ENCODE results near the gene SSU72. TPM values are rescaled to one million over a fixed set of nuclear protein-coding genes. Genes with fewer than 3 reads are reported as not detected.
A peak's percentile ranks its signal among the peaks of the same experiment; 100 is the strongest.
"Not testable (repeated sequence)": the region's sequence is repeated elsewhere in the genome, so short reads cannot be mapped to it uniquely, and the experiment has no call there.

The SSU72 gene
- total RNA-seq, 1 experiment from 2014 or later: 193 TPM

- BruUV-seq (replicated peaks); H3K27ac ChIP-seq (ENCODE audit: low read depth, low read length, poor library complexity, severe bottlenecking); H3K36me3 ChIP-seq (ENCODE audit: insufficient read depth, low read length, poor library complexity, severe bottlenecking); CTCF ChIA-PET; H3K9me3 ChIP-seq (ENCODE audit: low read depth, low read length, poor library complexity, severe bottlenecking); H3K4me1 ChIP-seq (ENCODE audit: insufficient read depth, low read length, poor library complexity, severe bottlenecking); H3K27me3 ChIP-seq (replicated peaks; ENCODE audit: insufficient read depth, low read depth, low read length, poor library complexity); H3K4me3 ChIP-seq (ENCODE audit: low read depth, low read length, poor library complexity, severe bottlenecking); POLR2A ChIA-PET (ENCODE audit: low non-redundant PET); intact Hi-C loops (cut with micrococcal nuclease; ENCODE audit: unreplicated experiment): not testable (repeated sequence)
- DNase-seq (ENCODE audit: low spot score): peak; percentile 78
- TF ChIP-seq CTCF (conservative IDR thresholded peaks at IDR 0.05; ENCODE audit: low read depth, low read length): peak; percentile 70
Observed at GRCh38 chr1:1504777-1505365, 69.8 kb downstream of the SSU72 start.

GRCh38 chr1:1495461-1495975 is 79.1 kb downstream of the SSU72 start:
- H3K4me1 ChIP-seq (ENCODE audit: insufficient read depth, low read length, poor library complexity, severe bottlenecking); DNase-seq (ENCODE audit: low spot score); intact Hi-C loops (cut with micrococcal nuclease; ENCODE audit: unreplicated experiment); H3K9me3 ChIP-seq (ENCODE audit: low read depth, low read length, poor library complexity, severe bottlenecking); H3K27ac ChIP-seq (ENCODE audit: low read depth, low read length, poor library complexity, severe bottlenecking); H3K27me3 ChIP-seq (replicated peaks; ENCODE audit: insufficient read depth, low read depth, low read length, poor library complexity); H3K4me3 ChIP-seq (ENCODE audit: low read depth, low read length, poor library complexity, severe bottlenecking); CTCF ChIA-PET; POLR2A ChIA-PET (ENCODE audit: low non-redundant PET); BruUV-seq (replicated peaks): not testable (repeated sequence)
- peaks cover 31% of the 10 kb centered on the region for H3K36me3 ChIP-seq (ENCODE audit: insufficient read depth, low read length, poor library complexity, severe bottlenecking)

- CTCF ChIA-PET; POLR2A ChIA-PET (ENCODE audit: low non-redundant PET); intact Hi-C loops (cut with micrococcal nuclease; ENCODE audit: unreplicated experiment); BruUV-seq (replicated peaks); DNase-seq (ENCODE audit: low spot score); H3K9me3 ChIP-seq (ENCODE audit: low read depth, low read length, poor library complexity, severe bottlenecking); H3K27me3 ChIP-seq (replicated peaks; ENCODE audit: insufficient read depth, low read depth, low read length, poor library complexity); H3K4me1 ChIP-seq (ENCODE audit: insufficient read depth, low read length, poor library complexity, severe bottlenecking); H3K4me3 ChIP-seq (ENCODE audit: low read depth, low read length, poor library complexity, severe bottlenecking); H3K27ac ChIP-seq (ENCODE audit: low read depth, low read length, poor library complexity, severe bottlenecking): not testable (repeated sequence)
- H3K36me3 ChIP-seq (ENCODE audit: insufficient read depth, low read length, poor library complexity, severe bottlenecking): peaks cover 42% of the 10 kb centered on the region
Observed at GRCh38 chr1:1494311-1494710, 80.4 kb downstream of the SSU72 start.

Other genes starting within 250 kb of the SSU72 start
- 0.21 and 0.39 TPM in 2 replicates for gene TAS1R3, start 243.6 kb downstream of the SSU72 start, total RNA-seq (2021)
- gene DVL1, start 225.4 kb downstream of the SSU72 start, total RNA-seq (2021): 48.0 and 58.1 TPM in 2 replicates
- 0.55 and 0.73 TPM in 2 replicates for gene MXRA8, start 216.3 kb downstream of the SSU72 start, total RNA-seq (2021)
- 172 and 176 TPM in 2 replicates for gene AURKAIP1, start 199.7 kb downstream of the SSU72 start, total RNA-seq (2021)
- gene CCNL2, start 175.5 kb downstream of the SSU72 start, total RNA-seq (2021): 206 and 213 TPM in 2 replicates
- 137 and 151 TPM in 2 replicates for gene MRPL20, start 167.6 kb downstream of the SSU72 start, total RNA-seq (2021)
- gene ANKRD65, start 153.6 kb downstream of the SSU72 start, total RNA-seq (2021): not detected in 2 replicates
- 0.92 and 2.7 TPM in 2 replicates for gene VWA1, start 139.2 kb downstream of the SSU72 start, total RNA-seq (2021)
- gene ATAD3C, start 125.2 kb downstream of the SSU72 start, total RNA-seq (2021): 0.22 and 0.39 TPM in 2 replicates
- 46.1 and 68.9 TPM in 2 replicates for gene ATAD3B, start 103.1 kb downstream of the SSU72 start, total RNA-seq (2021)
- 83.1 and 92.7 TPM in 2 replicates for gene ATAD3A, start 62.7 kb downstream of the SSU72 start, total RNA-seq (2021)
- gene TMEM240, start 34.2 kb downstream of the SSU72 start, total RNA-seq (2021): 6.8 and 9.1 TPM in 2 replicates
- gene FNDC10, start 25.3 kb upstream of the SSU72 start, total RNA-seq (2021): 1.7 and 2.5 TPM in 2 replicates
- 38.7 and 49.8 TPM in 2 replicates for gene MIB2, start 40.6 kb upstream of the SSU72 start, total RNA-seq (2021)
- 0.55 and 0.67 TPM in 2 replicates for gene MMP23B, start 57.3 kb upstream of the SSU72 start, total RNA-seq (2021)
- 38.1 and 39.4 TPM in 2 replicates for gene CDK11B, start 84.1 kb upstream of the SSU72 start, total RNA-seq (2021)
- 56.3 and 60.5 TPM in 2 replicates for gene SLC35E2B, start 117.9 kb upstream of the SSU72 start, total RNA-seq (2021)
- 56.1 and 58.9 TPM in 2 replicates for gene CDK11A, start 149.5 kb upstream of the SSU72 start, total RNA-seq (2021)
- 81.3 and 86.2 TPM in 2 replicates for gene NADK, start 203.6 kb upstream of the SSU72 start, total RNA-seq (2021)